Immature natural killer cell (primary cell): Measurements from ENCODE around the gene KDM4B. TPM values are rescaled to one million over a fixed set of nuclear protein-coding genes. Genes with fewer than 3 reads are reported as not detected.

ENCODE experiments used
- DNase-seq, 3 donors: peaks; one replicate each; pipeline ENCODE4 v3.0.0; 2022; ENCODE audit warnings: mixed read lengths in 1 of 3
- H3K27ac Mint-ChIP-seq, 6 donors: one replicate each; pipeline ENCODE4 v1.8.0; 2020; ENCODE audit warnings: mixed read lengths in 6 of 6, mild to moderate bottlenecking in 5 of 6, inconsistent platforms in 4 of 6, moderate library complexity in 3 of 6
- H3K27me3 Mint-ChIP-seq, 3 donors: one replicate each; pipeline ENCODE4 v1.8.0; 2020 to 2021; ENCODE audit warnings: low read depth in 3 of 3, mild to moderate bottlenecking in 3 of 3, mixed read lengths in 3 of 3, moderate library complexity in 3 of 3, inconsistent platforms in 1 of 3
- H3K36me3 Mint-ChIP-seq, 3 donors: one replicate each; pipeline ENCODE4 v1.8.0; 2020; ENCODE audit warnings: mixed read lengths in 3 of 3, inconsistent platforms in 2 of 3, mild to moderate bottlenecking in 2 of 3
- H3K4me1 Mint-ChIP-seq, 2 donors: one replicate each; pipeline ENCODE4 v1.8.0; 2020; ENCODE audit warnings: inconsistent platforms in 2 of 2, mild to moderate bottlenecking in 2 of 2, mixed read lengths in 2 of 2, moderate library complexity in 1 of 2
- H3K4me3 Mint-ChIP-seq, 5 donors: one replicate each; pipeline ENCODE4 v1.8.0; 2020; ENCODE audit warnings: mild to moderate bottlenecking in 5 of 5, mixed read lengths in 5 of 5, inconsistent platforms in 3 of 5, moderate library complexity in 3 of 5
- H3K9me3 Mint-ChIP-seq, 6 donors: one replicate each; pipeline ENCODE4 v1.8.0; 2020; ENCODE audit warnings: mild to moderate bottlenecking in 6 of 6, mixed read lengths in 6 of 6, inconsistent platforms in 4 of 6, moderate library complexity in 3 of 6
- polyA plus RNA-seq, 3 donors: library from polyadenylated mRNA; unstranded; fragments of 300-500 nt; fragmentation: Illumina TruSeq; gene quantifications; one replicate each; pipeline ENCODE4 v1.2.3, GENCODE V29; 2021

KDM4B gene
- polyA plus RNA-seq, 3 donors from 2014 or later = 4.3 to 22.4 (median 6.7) TPM

- Mint-ChIP-seq H3K9me3 (no peaks in the 10 kb centered on the region), H3K4me3 (no peak overlapping the region)
Measured at GRCh38 chr19:4997297-4997696, 28.4 kb downstream of the KDM4B start.

GRCh38 chr19:5000120-5000611, 31.3 kb downstream of the KDM4B start:
- Mint-ChIP-seq H3K4me3 (no peak overlapping the region), H3K27ac (peak overlapping the region in 2 of 6 donors; percentile 26 to 30), H3K9me3 (no peaks in the 10 kb centered on the region), H3K27me3 (peaks cover 1 to 3% (median 2%) of the 10 kb centered on the region in 3 donors), H3K4me1 (peaks cover 22 to 47% of the 10 kb centered on the region in 2 donors), H3K36me3 (no peaks in the 10 kb centered on the region)
- no peak for DNase-seq

More at GRCh38 chr19:4997297-4997696, 28.4 kb downstream of the KDM4B start:
- no peak for DNase-seq
- no peak overlapping the region for H3K27ac Mint-ChIP-seq
- H3K36me3 Mint-ChIP-seq = peaks cover 0 to 9% (median 5%) of the 10 kb centered on the region in 3 donors
- peaks cover 2 to 4% (median 3%) of the 10 kb centered on the region in 3 donors for H3K27me3 Mint-ChIP-seq
- peaks cover 23 to 52% of the 10 kb centered on the region in 2 donors for H3K4me1 Mint-ChIP-seq

GRCh38 chr19:5001615-5002014, 32.7 kb downstream of the KDM4B start:
- peak; percentile 10 to 17 (median 11) for DNase-seq

GRCh38 chr19:5002143-5002542, 33.2 kb downstream of the KDM4B start:
- Mint-ChIP-seq H3K4me3 (no peak overlapping the region), H3K36me3 (no peaks in the 10 kb centered on the region), H3K9me3 (no peaks in the 10 kb centered on the region), H3K27ac (no peak overlapping the region), H3K27me3 (peaks cover 1 to 3% (median 2%) of the 10 kb centered on the region in 3 donors), H3K4me1 (peaks cover 19 to 35% of the 10 kb centered on the region in 2 donors)
- no peak for DNase-seq

More at GRCh38 chr19:5001615-5002014, 32.7 kb downstream of the KDM4B start:
- H3K4me1 Mint-ChIP-seq = peaks cover 18 to 38% of the 10 kb centered on the region in 2 donors
- no peaks in the 10 kb centered on the region for H3K36me3 Mint-ChIP-seq
- H3K27me3 Mint-ChIP-seq = peaks cover 1 to 3% (median 2%) of the 10 kb centered on the region in 3 donors
- peak overlapping the region in 1 of 6 donors; percentile 7 for H3K27ac Mint-ChIP-seq
- H3K9me3 Mint-ChIP-seq = no peaks in the 10 kb centered on the region
- no peak overlapping the region for H3K4me3 Mint-ChIP-seq

- peaks cover 0 to 4% (median 0%) of the 10 kb centered on the region in 3 donors for H3K36me3 Mint-ChIP-seq
- H3K27me3 Mint-ChIP-seq = peaks cover 1 to 3% (median 2%) of the 10 kb centered on the region in 3 donors
- peak overlapping the region in 2 of 6 donors; percentile 20 to 25 for H3K27ac Mint-ChIP-seq
- H3K4me3 Mint-ChIP-seq = no peak overlapping the region
- peaks cover 22 to 39% of the 10 kb centered on the region in 2 donors for H3K4me1 Mint-ChIP-seq
- DNase-seq = no peak
- no peaks in the 10 kb centered on the region for H3K9me3 Mint-ChIP-seq
Measured at GRCh38 chr19:5003781-5004180, 34.9 kb downstream of the KDM4B start.

- H3K36me3 Mint-ChIP-seq = peaks cover 0 to 4% (median 0%) of the 10 kb centered on the region in 3 donors
- no peak overlapping the region for H3K4me3 Mint-ChIP-seq
- peaks cover 24 to 34% of the 10 kb centered on the region in 2 donors for H3K4me1 Mint-ChIP-seq
- H3K27me3 Mint-ChIP-seq = peaks cover 1 to 3% (median 2%) of the 10 kb centered on the region in 3 donors
- DNase-seq = no peak
- H3K9me3 Mint-ChIP-seq = no peaks in the 10 kb centered on the region
- no peak overlapping the region for H3K27ac Mint-ChIP-seq
Measured at GRCh38 chr19:5005096-5005495, 36.2 kb downstream of the KDM4B start.

- Mint-ChIP-seq H3K4me3 (no peak overlapping the region), H3K9me3 (no peaks in the 10 kb centered on the region), H3K27me3 (peaks cover 0 to 1% (median 0%) of the 10 kb centered on the region in 3 donors), H3K27ac (no peak overlapping the region), H3K4me1 (peaks cover 24 to 37% of the 10 kb centered on the region in 2 donors), H3K36me3 (peaks cover 0 to 4% (median 0%) of the 10 kb centered on the region in 3 donors)
- DNase-seq = no peak
Measured at GRCh38 chr19:5006201-5006600, 37.3 kb downstream of the KDM4B start.

- no peak for DNase-seq
- H3K4me3 Mint-ChIP-seq = no peak overlapping the region
- peaks cover 0 to 4% (median 0%) of the 10 kb centered on the region in 3 donors for H3K36me3 Mint-ChIP-seq
- H3K27me3 Mint-ChIP-seq = no peaks in the 10 kb centered on the region
- no peaks in the 10 kb centered on the region for H3K9me3 Mint-ChIP-seq
- H3K27ac Mint-ChIP-seq = peak overlapping the region in 1 of 6 donors; percentile 59
- H3K4me1 Mint-ChIP-seq = peaks cover 19 to 34% of the 10 kb centered on the region in 2 donors
Measured at GRCh38 chr19:5006821-5007220, 37.9 kb downstream of the KDM4B start.

GRCh38 chr19:5011476-5012238, 42.7 kb downstream of the KDM4B start:
- peaks cover 7 to 22% of the 10 kb centered on the region in 2 donors for H3K4me1 Mint-ChIP-seq
- no peak for DNase-seq
- no peaks in the 10 kb centered on the region for H3K9me3 Mint-ChIP-seq
- no peak overlapping the region for H3K27ac Mint-ChIP-seq
- H3K4me3 Mint-ChIP-seq = no peak overlapping the region
- peaks cover 0 to 4% (median 0%) of the 10 kb centered on the region in 3 donors for H3K36me3 Mint-ChIP-seq
- no peaks in the 10 kb centered on the region for H3K27me3 Mint-ChIP-seq

GRCh38 chr19:5012688-5013457, 44.0 kb downstream of the KDM4B start:
- no peak for DNase-seq
- H3K36me3 Mint-ChIP-seq = peaks cover 0 to 4% (median 0%) of the 10 kb centered on the region in 3 donors
- no peak overlapping the region for H3K4me3 Mint-ChIP-seq
- H3K27me3 Mint-ChIP-seq = no peaks in the 10 kb centered on the region
- H3K27ac Mint-ChIP-seq = no peak overlapping the region
- no peaks in the 10 kb centered on the region for H3K9me3 Mint-ChIP-seq
- peaks cover 2 to 12% of the 10 kb centered on the region in 2 donors for H3K4me1 Mint-ChIP-seq

GRCh38 chr19:5013761-5014160, 44.8 kb downstream of the KDM4B start:
- H3K9me3 Mint-ChIP-seq = no peaks in the 10 kb centered on the region

GRCh38 chr19:5014941-5015340, 46.0 kb downstream of the KDM4B start:
- Mint-ChIP-seq H3K36me3 (peaks cover 0 to 4% (median 0%) of the 10 kb centered on the region in 3 donors), H3K27ac (no peak overlapping the region), H3K27me3 (no peaks in the 10 kb centered on the region), H3K4me3 (no peak overlapping the region), H3K4me1 (peaks cover 0 to 6% of the 10 kb centered on the region in 2 donors), H3K9me3 (no peaks in the 10 kb centered on the region)
- no peak for DNase-seq

More at GRCh38 chr19:5013761-5014160, 44.8 kb downstream of the KDM4B start:
- H3K27me3 Mint-ChIP-seq = no peaks in the 10 kb centered on the region
- H3K27ac Mint-ChIP-seq = no peak overlapping the region
- H3K4me1 Mint-ChIP-seq = peaks cover 2 to 6% of the 10 kb centered on the region in 2 donors
- no peak for DNase-seq
- H3K4me3 Mint-ChIP-seq = no peak overlapping the region
- H3K36me3 Mint-ChIP-seq = peaks cover 0 to 4% (median 0%) of the 10 kb centered on the region in 3 donors

GRCh38 chr19:5016268-5016667, 47.4 kb downstream of the KDM4B start:
- peaks cover 0 to 4% (median 0%) of the 10 kb centered on the region in 3 donors for H3K36me3 Mint-ChIP-seq
- H3K4me3 Mint-ChIP-seq = no peak overlapping the region
- H3K9me3 Mint-ChIP-seq = no peaks in the 10 kb centered on the region
- DNase-seq = no peak
- no peaks in the 10 kb centered on the region for H3K27me3 Mint-ChIP-seq
- no peak overlapping the region for H3K27ac Mint-ChIP-seq
- peaks cover under 1 to 3% of the 10 kb centered on the region in 2 donors for H3K4me1 Mint-ChIP-seq
